GM18909 (cell line): ENCODE measurements around the gene DGKA.

Experiments
- ATAC-seq: cut with Tn5 transposase; IDR thresholded peaks from one replicate; pipeline ENCODE4 v1.9.1; 2021; ENCODE audit warnings: mild to moderate bottlenecking; ENCODE audit not compliant: unreplicated experiment, poor library complexity

DGKA gene

GRCh38 chr12:55931317-55931779 lies 386 bp downstream of the DGKA start:
- no peak for ATAC-seq

- ATAC-seq, result no peak
These were observed 1.0 kb downstream of the DGKA start for GRCh38 chr12:55931780-55932550.

- no peak for ATAC-seq
These were observed 1.6 kb downstream of the DGKA start for GRCh38 chr12:55932551-55932910.

GRCh38 chr12:55933169-55933798 lies 2.3 kb downstream of the DGKA start:
- no peak for ATAC-seq

- no peak for ATAC-seq
These were observed 3.1 kb downstream of the DGKA start for GRCh38 chr12:55933799-55934742.

- ATAC-seq, result no peak
These were observed 3.8 kb downstream of the DGKA start for GRCh38 chr12:55934773-55935172.

- no peak for ATAC-seq
These were observed 4.8 kb downstream of the DGKA start for GRCh38 chr12:55935738-55936151.

- ATAC-seq, result no peak
These were observed 7.0 kb downstream of the DGKA start for GRCh38 chr12:55937981-55938380.

GRCh38 chr12:55938826-55939501 lies 8.0 kb downstream of the DGKA start:
- no peak for ATAC-seq

GRCh38 chr12:55940065-55940732 lies 9.2 kb downstream of the DGKA start:
- peak; percentile 95 for ATAC-seq

GRCh38 chr12:55942055-55942454 lies 11.1 kb downstream of the DGKA start:
- ATAC-seq, result no peak

GRCh38 chr12:55942577-55943136 lies 11.7 kb downstream of the DGKA start:
- no peak for ATAC-seq

- ATAC-seq, result no peak
These were observed 15.6 kb downstream of the DGKA start for GRCh38 chr12:55946553-55946952.

- no peak for ATAC-seq
These were observed 24.4 kb downstream of the DGKA start for GRCh38 chr12:55955344-55955743.

GRCh38 chr12:55955800-55956508 lies 25.0 kb downstream of the DGKA start:
- no peak for ATAC-seq

GRCh38 chr12:55957106-55957859 lies 26.3 kb downstream of the DGKA start:
- no peak for ATAC-seq

GRCh38 chr12:55963760-55964159 lies 32.8 kb downstream of the DGKA start:
- no peak for ATAC-seq

GRCh38 chr12:55965240-55965639 lies 34.3 kb downstream of the DGKA start:
- ATAC-seq, result no peak
